CD14-positive monocyte (primary cell): ENCODE results near the gene IL13. TPM values are rescaled to one million over a fixed set of nuclear protein-coding genes. Genes with fewer than 3 reads are reported as not detected.

Source experiments
- DNase-seq, 3 donors: peaks; one replicate each; pipeline ENCODE4 v3.0.0-alpha.2; 2011 to 2022
- H2AFZ ChIP-seq: 2 replicates; pipeline ENCODE4 v1.6.0; 2012; ENCODE audit warnings: mild to moderate bottlenecking, low read depth, low read length, inconsistent platforms; ENCODE audit not compliant: insufficient read depth, poor library complexity, severe bottlenecking
- H3K27ac ChIP-seq, 2 donors: 1 replicate in 1 of 2; 2 replicates in 1 of 2; pipeline ENCODE4 v1.5.1; 2012 to 2013; ENCODE audit warnings: low read length in 2 of 2, control low read depth in 1 of 2, inconsistent platforms in 1 of 2, low read depth in 1 of 2, mild to moderate bottlenecking in 1 of 2
- H3K27me3 ChIP-seq, 2 donors: one replicate each; pipeline versions ENCODE4 v1.6.0 to v1.6.1; 2011 to 2013; ENCODE audit warnings: low read length in 2 of 2; ENCODE audit not compliant: control insufficient read depth in 2 of 2, insufficient read depth in 2 of 2
- H3K36me3 ChIP-seq, 2 donors: replicated peaks in 1 of 2; 1 replicate in 1 of 2; 2 replicates in 1 of 2; pipeline versions ENCODE4 v1.5.1 to v1.6.1; 2012 to 2013; ENCODE audit warnings: low read length in 2 of 2, control low read depth in 1 of 2, inconsistent platforms in 1 of 2, mild to moderate bottlenecking in 1 of 2; ENCODE audit not compliant: insufficient read depth in 2 of 2, control insufficient read depth in 1 of 2
- H3K4me1 ChIP-seq, 2 donors: 1 replicate in 1 of 2; 2 replicates in 1 of 2; pipeline versions ENCODE4 v1.5.1 to v1.6.1; 2012 to 2013; ENCODE audit warnings: low read length in 2 of 2, control low read depth in 1 of 2, inconsistent platforms in 1 of 2, mild to moderate bottlenecking in 1 of 2, moderate library complexity in 1 of 2; ENCODE audit not compliant: insufficient read depth in 2 of 2, control insufficient read depth in 1 of 2
- H3K4me2 ChIP-seq: replicated peaks from 2 replicates; pipeline ENCODE3; 2012; ENCODE audit warnings: low read length, moderate library complexity, mild to moderate bottlenecking; ENCODE audit not compliant: poor library complexity, severe bottlenecking; ENCODE audit errors: extremely low read depth
- H3K4me3 ChIP-seq, 3 experiments: fragments of 200-600 bp in 1 of 3; sonication (generic) in 1 of 3; replicated peaks in 1 of 3; 1 replicate in 2 of 3; 2 replicates in 1 of 3; pipeline ENCODE4 v1.5.1; 2011 to 2013; ENCODE audit warnings: low read length in 3 of 3, mild to moderate bottlenecking in 3 of 3, control low read depth in 2 of 3, low read depth in 2 of 3, inconsistent platforms in 1 of 3, moderate library complexity in 1 of 3
- H3K79me2 ChIP-seq: 2 replicates; pipeline ENCODE4 v1.6.0; 2012; ENCODE audit warnings: mild to moderate bottlenecking, control low read depth, inconsistent platforms, low read length, moderate library complexity; ENCODE audit not compliant: insufficient read depth
- H3K9ac ChIP-seq: 2 replicates; pipeline ENCODE4 v1.6.0; 2017; ENCODE audit warnings: low read length, mild to moderate bottlenecking; ENCODE audit not compliant: insufficient read depth, poor library complexity, severe bottlenecking
- H3K9me3 ChIP-seq, 2 donors: replicated peaks in 1 of 2; 1 replicate in 1 of 2; 2 replicates in 1 of 2; pipeline versions ENCODE4 v1.5.1 to v1.6.1; 2012 to 2013; ENCODE audit warnings: low read length in 2 of 2, control low read depth in 1 of 2; ENCODE audit not compliant: control insufficient read depth in 1 of 2, insufficient read depth in 1 of 2
- H4K20me1 ChIP-seq: 2 replicates; pipeline ENCODE4 v1.6.0; 2012; ENCODE audit warnings: mild to moderate bottlenecking, low read length, control low read depth, moderate library complexity; ENCODE audit not compliant: insufficient read depth
- H3K27ac Mint-ChIP-seq, 7 donors: one replicate each; pipeline ENCODE4 v1.8.0; 2020; ENCODE audit warnings: mild to moderate bottlenecking in 7 of 7, mixed read lengths in 7 of 7, moderate library complexity in 6 of 7, inconsistent platforms in 2 of 7
- H3K27me3 Mint-ChIP-seq, 3 donors: one replicate each; pipeline ENCODE4 v1.8.0; 2021 to 2022; ENCODE audit warnings: low read depth in 3 of 3, mild to moderate bottlenecking in 3 of 3, mixed read lengths in 3 of 3, moderate library complexity in 3 of 3, inconsistent platforms in 1 of 3
- H3K36me3 Mint-ChIP-seq, 2 donors: one replicate each; pipeline ENCODE4 v1.8.0; 2020; ENCODE audit warnings: mixed read lengths in 2 of 2, inconsistent platforms in 1 of 2, mild to moderate bottlenecking in 1 of 2
- H3K4me1 Mint-ChIP-seq: one replicate; pipeline ENCODE4 v1.8.0; 2020; ENCODE audit warnings: mild to moderate bottlenecking, mixed read lengths
- H3K4me3 Mint-ChIP-seq, 2 donors: one replicate each; pipeline ENCODE4 v1.8.0; 2020; ENCODE audit warnings: mild to moderate bottlenecking in 2 of 2, mixed read lengths in 2 of 2, moderate library complexity in 1 of 2
- H3K9me3 Mint-ChIP-seq, 7 donors: one replicate each; pipeline ENCODE4 v1.8.0; 2020 to 2022; ENCODE audit warnings: mixed read lengths in 7 of 7, mild to moderate bottlenecking in 6 of 7, moderate library complexity in 6 of 7, inconsistent platforms in 2 of 7
- WGBS: methylation state at CpG from one replicate; pipeline ENCODE4 v1.1.5; 2013; ENCODE audit warnings: missing lambda C conversion rate; ENCODE audit not compliant: insufficient coverage; 5-methylcytosine and 5-hydroxymethylcytosine counted together
- intact Hi-C, 2 donors: fragments of 100-400 bp; cut with micrococcal nuclease; formaldehyde crosslinking; loops; one replicate each; pipeline versions ENCODE4 v1.15.0 to v1.15.1; 2023
- polyA plus RNA-seq, 3 donors: library from polyadenylated mRNA; depleted of rRNA in 1 of 3; unstranded in 2 of 3; stranded (reverse) in 1 of 3; fragments of 300-500 nt in 2 of 3; fragments of >200 nt in 1 of 3; fragmentation: Illumina TruSeq in 2 of 3; gene quantifications; 1 replicate in 2 of 3; 2 replicates in 1 of 3; pipeline ENCODE4 v1.2.3, GENCODE V29; 2012 to 2021
- TF ChIP-seq, protein P1 (sequence below): fragments of 200-600 bp; IDR thresholded peaks from one replicate; pipeline ENCODE4 v1.8.0; 2022; ENCODE audit warnings: antibody characterized with exemption, mild to moderate bottlenecking

IL13 gene
- polyA plus RNA-seq, 3 donors = not detected

- Histone ChIP-seq H3K79me2 (no peaks in the 10 kb centered on the region), H2AFZ (no peak overlapping the region), H4K20me1 (no peaks in the 10 kb centered on the region), H3K27ac (no peak overlapping the region), H3K27me3 (no peaks in the 10 kb centered on the region), H3K36me3 (no peaks in the 10 kb centered on the region), H3K9ac (no peak overlapping the region), H3K4me2 (no peak overlapping the region), H3K9me3 (no peaks in the 10 kb centered on the region), H3K4me1 (no peaks in the 10 kb centered on the region), H3K4me3 (no peak overlapping the region)
- no peak overlapping the region for H3K4me3 Mint-ChIP-seq
- peaks cover 0 to 2% (median 0%) of the 10 kb centered on the region in 7 donors for H3K9me3 Mint-ChIP-seq
- intact Hi-C loops = no loop called here
- peak overlapping the region in 1 of 7 donors; percentile 34 for H3K27ac Mint-ChIP-seq
- H3K36me3 Mint-ChIP-seq = no peaks in the 10 kb centered on the region
- 100% methylated on average over 5 of the region's 9 CpGs for WGBS
- TF ChIP-seq, protein P1, sequence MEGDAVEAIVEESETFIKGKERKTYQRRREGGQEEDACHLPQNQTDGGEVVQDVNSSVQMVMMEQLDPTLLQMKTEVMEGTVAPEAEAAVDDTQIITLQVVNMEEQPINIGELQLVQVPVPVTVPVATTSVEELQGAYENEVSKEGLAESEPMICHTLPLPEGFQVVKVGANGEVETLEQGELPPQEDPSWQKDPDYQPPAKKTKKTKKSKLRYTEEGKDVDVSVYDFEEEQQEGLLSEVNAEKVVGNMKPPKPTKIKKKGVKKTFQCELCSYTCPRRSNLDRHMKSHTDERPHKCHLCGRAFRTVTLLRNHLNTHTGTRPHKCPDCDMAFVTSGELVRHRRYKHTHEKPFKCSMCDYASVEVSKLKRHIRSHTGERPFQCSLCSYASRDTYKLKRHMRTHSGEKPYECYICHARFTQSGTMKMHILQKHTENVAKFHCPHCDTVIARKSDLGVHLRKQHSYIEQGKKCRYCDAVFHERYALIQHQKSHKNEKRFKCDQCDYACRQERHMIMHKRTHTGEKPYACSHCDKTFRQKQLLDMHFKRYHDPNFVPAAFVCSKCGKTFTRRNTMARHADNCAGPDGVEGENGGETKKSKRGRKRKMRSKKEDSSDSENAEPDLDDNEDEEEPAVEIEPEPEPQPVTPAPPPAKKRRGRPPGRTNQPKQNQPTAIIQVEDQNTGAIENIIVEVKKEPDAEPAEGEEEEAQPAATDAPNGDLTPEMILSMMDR = no peak
- H3K4me1 Mint-ChIP-seq = no peaks in the 10 kb centered on the region
- DNase-seq = no peak
- peaks cover 0 to 6% (median 3%) of the 10 kb centered on the region in 3 donors for H3K27me3 Mint-ChIP-seq
Measured at GRCh38 chr5:132664696-132665209, 6.8 kb downstream of the IL13 start.

DNA sequence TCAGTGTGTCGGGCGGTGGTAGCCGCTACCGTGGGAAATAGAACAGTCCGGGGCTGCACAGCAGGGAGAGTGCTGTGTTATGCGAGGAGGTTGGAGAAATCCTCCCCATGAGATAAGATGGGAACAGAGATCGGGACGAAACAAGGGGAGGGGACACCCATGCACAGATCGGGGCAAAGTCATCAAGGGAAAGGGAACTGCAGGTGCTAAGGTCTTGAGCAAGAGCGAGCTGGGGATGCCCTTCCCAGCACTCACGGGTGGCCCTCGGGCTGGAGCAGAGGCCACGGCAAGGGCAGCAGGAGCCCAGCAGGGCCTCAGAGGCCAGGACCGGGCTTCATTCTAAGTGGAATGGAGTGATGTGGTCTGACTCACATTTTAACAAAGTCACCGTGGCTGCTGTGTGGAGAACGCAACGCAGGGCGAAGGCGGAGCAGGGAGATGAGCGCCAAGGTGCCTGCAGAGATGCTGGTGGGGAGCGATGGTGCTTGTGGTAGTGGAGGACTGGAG is 7.7 kb downstream of the IL13 start:
- Histone ChIP-seq H3K4me1 (no peaks in the 10 kb centered on the region), H3K4me3 (no peak overlapping the region), H3K79me2 (no peaks in the 10 kb centered on the region), H3K27ac (no peak overlapping the region), H4K20me1 (no peaks in the 10 kb centered on the region), H3K27me3 (no peaks in the 10 kb centered on the region), H3K4me2 (no peak overlapping the region), H3K9ac (no peak overlapping the region), H2AFZ (no peak overlapping the region), H3K36me3 (no peaks in the 10 kb centered on the region), H3K9me3 (no peaks in the 10 kb centered on the region)
- no peak for DNase-seq
- no peaks in the 10 kb centered on the region for H3K4me1 Mint-ChIP-seq
- H3K36me3 Mint-ChIP-seq = no peaks in the 10 kb centered on the region
- 84% methylated on average over 16 of the region's 21 CpGs for WGBS
- TF ChIP-seq, protein P1 = no peak
- intact Hi-C loops = no loop called here
- H3K4me3 Mint-ChIP-seq = no peak overlapping the region
- H3K27me3 Mint-ChIP-seq = peaks cover 0 to 6% (median 6%) of the 10 kb centered on the region in 3 donors
- H3K9me3 Mint-ChIP-seq = peaks cover 0 to 3% (median 0%) of the 10 kb centered on the region in 7 donors
- H3K27ac Mint-ChIP-seq = no peak overlapping the region
